GM12878 (cell line): ENCODE results near the gene TCF7L1. TPM values are rescaled to one million over a fixed set of nuclear protein-coding genes. Genes with fewer than 3 reads are reported as not detected.

Source experiments
- ATAC-seq: fragments of 200-7000 bp; cut with Tn5 transposase; 3 replicates; pipeline ENCODE4 v1.9.1; 2020; ENCODE audit warnings: mild to moderate bottlenecking, moderate library complexity
- Bru-seq: library from RNA; stranded (reverse); fragments of 400-500 nt; gene quantifications from one replicate; lab custom pipeline; 2021; lab: Mats Ljungman, UMichigan
- BruChase-seq, 2 experiments: library from RNA; stranded (reverse); fragments of 400-500 nt; gene quantifications; one replicate each; lab custom pipeline; 2021; lab: Mats Ljungman, UMichigan
- BruUV-seq: library from RNA; stranded (reverse); fragments of 400-500 nt; replicated peaks from 2 replicates; lab custom pipeline; 2021; lab: Mats Ljungman, UMichigan
- CTCF ChIA-PET: fragments of 300-600 bp; sonication (Branson Sonifier 250); formaldehyde crosslinking; extraction: SDS; loops from one replicate; lab custom pipeline; 2021; ENCODE audit warnings: inconsistent platforms; lab: Yijun Ruan, JAX
- POLR2A ChIA-PET: fragments of 350-600 bp; formaldehyde crosslinking; extraction: SDS; loops from one replicate; lab custom pipeline; 2021; ENCODE audit warnings: inconsistent platforms; lab: Charles Lee
- RAD21 ChIA-PET: fragments of 300-600 bp; sonication (Branson Sonifier 250); formaldehyde crosslinking; loops from one replicate; lab custom pipeline; 2023; ENCODE audit warnings: antibody characterized with exemption; ENCODE audit not compliant: unreplicated experiment; lab: Charles Lee
- SMC1A ChIA-PET: fragments of 300-600 bp; sonication (Branson Sonifier 250); formaldehyde crosslinking; loops from one replicate; lab custom pipeline; 2023; ENCODE audit not compliant: unreplicated experiment, uncharacterized antibody; lab: Charles Lee
- DNase-seq: peaks from one replicate; pipeline ENCODE4 v3.0.0-alpha.2; 2011; ENCODE audit warnings: low read depth, low spot score
- FAIRE-seq: peaks from 3 replicates; lab custom pipeline; 2011; peaks lifted over from hg19 to GRCh38; lab: Jason Lieb, UNC
- H2AFZ ChIP-seq: 2 replicates; pipeline ENCODE4 v1.6.0; 2011; ENCODE audit warnings: low read depth, low read length, control low read depth; ENCODE audit not compliant: control insufficient read depth
- H3K27ac ChIP-seq: 2 replicates; pipeline ENCODE4 v1.5.1; 2011; ENCODE audit warnings: control low read depth; ENCODE audit not compliant: control insufficient read depth, insufficient read depth
- H3K27me3 ChIP-seq, 2 experiments: replicated peaks in 1 of 2; 2 replicates each; pipeline versions ENCODE4 v1.6.0 to v1.6.1; 2011; ENCODE audit warnings: low read length in 1 of 2; ENCODE audit not compliant: control insufficient read depth in 2 of 2, insufficient read depth in 2 of 2
- H3K36me3 ChIP-seq, 2 experiments: 2 replicates each; pipeline ENCODE4 v1.5.1; 2011; ENCODE audit warnings: low read length in 1 of 2; ENCODE audit not compliant: control insufficient read depth in 2 of 2, insufficient read depth in 2 of 2
- H3K4me1 ChIP-seq: 2 replicates; pipeline ENCODE4 v1.6.1; 2011; ENCODE audit warnings: mild to moderate bottlenecking, low read length, moderate library complexity, mixed read lengths; ENCODE audit not compliant: control insufficient read depth, insufficient read depth
- H3K4me2 ChIP-seq: 2 replicates; pipeline ENCODE4 v1.6.0; 2011; ENCODE audit warnings: control low read depth; ENCODE audit not compliant: control insufficient read depth, insufficient read depth
- H3K4me3 ChIP-seq: fragments of 200-600 bp; sonication (generic); 2 replicates; pipeline ENCODE4 v1.5.1; 2016
- H3K79me2 ChIP-seq: 2 replicates; pipeline ENCODE4 v1.6.0; 2011; ENCODE audit warnings: low read length; ENCODE audit not compliant: control insufficient read depth, insufficient read depth
- H3K9ac ChIP-seq: 2 replicates; pipeline ENCODE4 v1.8.0; 2011; ENCODE audit warnings: low read length, control low read depth, mixed read lengths; ENCODE audit not compliant: control insufficient read depth, insufficient read depth
- H3K9me3 ChIP-seq: replicated peaks from 3 replicates; pipeline ENCODE4 v1.5.1; 2011; ENCODE audit warnings: mild to moderate bottlenecking, low read length; ENCODE audit not compliant: control insufficient read depth, insufficient read depth
- H4K20me1 ChIP-seq: 2 replicates; pipeline ENCODE4 v1.6.0; 2011; ENCODE audit not compliant: control insufficient read depth, insufficient read depth
- CTCF ChIP-seq, 3 experiments: IDR thresholded peaks in 2 of 3; conservative IDR thresholded peaks in 1 of 3; 2 replicates each; pipeline ENCODE4 v1.5.1; 2011; ENCODE audit warnings: low read depth in 3 of 3, low read length in 3 of 3, mild to moderate bottlenecking in 3 of 3, control low read depth in 2 of 3, moderate library complexity in 2 of 3, inconsistent platforms in 1 of 3, mixed read lengths in 1 of 3; ENCODE audit not compliant: control insufficient read depth in 2 of 3, insufficient read depth in 1 of 3; ENCODE audit errors: extremely low read depth in 1 of 3
- HDAC6 ChIP-seq: fragments of 200-600 bp; sonication (generic); IDR thresholded peaks from one replicate; pipeline ENCODE4 v1.8.0; 2017; ENCODE audit warnings: antibody characterized with exemption; ENCODE audit not compliant: unreplicated experiment
- IKZF1 ChIP-seq: fragments of 450-650 bp; conservative IDR thresholded peaks from 2 replicates; pipeline ENCODE4 v1.6.1; 2017; ENCODE audit warnings: antibody characterized with exemption, mild to moderate bottlenecking
- SMC3 ChIP-seq: IDR thresholded peaks from 2 replicates; pipeline ENCODE4 v1.6.1; 2011; ENCODE audit warnings: low read length, improper control_type of control experiment, borderline replicate concordance
- WGBS: methylation state at CpG from one replicate; pipeline ENCODE4 v1.1.6; 2016; ENCODE audit warnings: low lambda C conversion rate; ENCODE audit not compliant: insufficient replicate concordance, insufficient coverage; ENCODE audit errors: missing lambda C conversion rate; 5-methylcytosine and 5-hydroxymethylcytosine counted together
- in situ Hi-C: fragments of 300-500 bp; cut with MboI; formaldehyde crosslinking; loops from 9 replicates; pipeline ENCODE4 v1.14.3; 2018; ENCODE audit warnings: mixed read lengths
- intact Hi-C: fragments of 100-400 bp; cut with micrococcal nuclease; formaldehyde crosslinking; loops from one replicate; pipeline ENCODE4 v1.14.2; 2022; ENCODE audit not compliant: unreplicated experiment
- long read RNA-seq, 2 experiments: library from polyadenylated mRNA; unstranded; transcript quantifications; one replicate each; pipeline ENCODE4 v2.0.0, GENCODE V29; 2019 to 2020
- polyA minus RNA-seq, 3 experiments: library from RNA; depleted of rRNA, polyadenylated mRNA; stranded (reverse); fragments of >200 nt; gene quantifications; 2 replicates each; pipeline ENCODE4 v1.2.3, GENCODE V29; 2011
- polyA plus RNA-seq, 11 experiments: library from polyadenylated mRNA; depleted of rRNA in 4 of 11; unstranded in 6 of 11; stranded (reverse) in 5 of 11; fragments of >200 nt; fragmentation: Nextera tagmentation in 4 of 11; fragmentation: Illumina TruSeq in 1 of 11; extraction: Ambion mirVana in 4 of 11; extraction: Trizol in 1 of 11; gene quantifications; 1 replicate in 1 of 11; 2 replicates in 10 of 11; pipeline versions ENCODE4 v1.2.1 to v1.2.3, GENCODE V29; 2011 to 2016; ENCODE audit warnings: inconsistent platforms in 2 of 11, missing spikeins in 2 of 11, low read depth in 1 of 11
- total RNA-seq, 4 experiments: library from RNA; depleted of rRNA in 3 of 4; stranded (reverse); fragments of >200 nt in 3 of 4; fragmentation: Illumina TruSeq in 1 of 4; extraction: Trizol in 1 of 4; gene quantifications; 2 replicates each; pipeline versions ENCODE4 v1.2.1 to v1.2.3, GENCODE V29; 2013 to 2021

TCF7L1 gene
- total RNA-seq (2013; cell fraction: nucleolus; rRNA removed), result not detected in 2 replicates
- total RNA-seq (2014; rRNA removed), result not detected in 2 replicates
- total RNA-seq (2014; rRNA removed; fragmentation: Illumina TruSeq; extraction: Trizol), result not detected in 2 replicates
- total RNA-seq (2021), result 0.10 TPM in 1 of 2 replicates, not detected in the other
- not detected for polyA plus RNA-seq (2011; ENCODE audit: low read depth)
- not detected in 2 replicates for polyA plus RNA-seq (2011; rRNA removed)
- not detected in 2 replicates for polyA plus RNA-seq (2011; cell fraction: cytosol; rRNA removed)
- not detected in 2 replicates for polyA plus RNA-seq (2011; cell fraction: nucleus; rRNA removed)
- 0.08 TPM in 2 replicates for polyA plus RNA-seq (2012)
- polyA plus RNA-seq (2014; fragmentation: Illumina TruSeq; extraction: Trizol), result 0.03 and 0.05 TPM in 2 replicates
- polyA plus RNA-seq (2014; fragmentation: Nextera tagmentation; extraction: Ambion mirVana), result not detected
- not detected in 2 replicates for polyA plus RNA-seq (2014; rRNA removed)
- polyA plus RNA-seq (2016; fragmentation: Nextera tagmentation; extraction: Ambion mirVana), result under 1 TPM in 1 of 2 experiments, not detected in 1; 0.11 TPM
- polyA minus RNA-seq (2011; rRNA and poly(A)+ RNA removed), result not detected in 2 replicates
- not detected in 2 replicates for polyA minus RNA-seq (2011; cell fraction: cytosol; rRNA and poly(A)+ RNA removed)
- not detected in 2 replicates for polyA minus RNA-seq (2011; cell fraction: nucleus; rRNA and poly(A)+ RNA removed)
- Bru-seq, nascent RNA, result percentile 9 among the genes with signal in this experiment
- BruChase-seq, experiment 1, labeled RNA remaining after a 6-hour chase, result percentile 11 among the genes with signal in this experiment
- BruChase-seq, experiment 2, labeled RNA remaining after a 2-hour chase, result percentile 17 among the genes with signal in this experiment
- long read RNA-seq, experiment 1, result 0 reads
- long read RNA-seq, experiment 2, partial matches to known transcripts, result 0 of 2 reads
- long read RNA-seq, experiment 2, other reads (novel, unspliced or antisense), result 2 of 2 reads

GRCh38 chr2:85132834-85133637 lies at the start of gene TCF7L1:
Gene TCF7L1, plus strand, starts transcription at chr2:85133392. Its CDS starts 293 bp downstream, at chr2:85133685.
- Histone ChIP-seq H2AFZ (no peak within 1 kb of the TSS), H3K4me1 (no peaks in the 10 kb centered on the region), H3K4me2 (peak within 1 kb of the TSS; percentile 59; the same call in 1 of the 2 replicates), H3K9me3 (no peaks in the 10 kb centered on the region), H3K36me3 (no peaks in the 10 kb centered on the region), H3K27ac (no peak within 1 kb of the TSS), H3K9ac (no peak within 1 kb of the TSS), H3K27me3 (peaks cover 8 to 14% of the 10 kb centered on the region in 2 experiments), H3K4me3 (peak within 1 kb of the TSS; percentile 41; the same call in 1 of the 2 replicates), H4K20me1 (no peaks in the 10 kb centered on the region), H3K79me2 (no peaks in the 10 kb centered on the region)
- DNase-seq (no peak), FAIRE-seq (no peak), ATAC-seq (peak; percentile 85)
- under 1% methylated on average over 39 of the region's 91 CpGs for WGBS
- CTCF ChIA-PET, result no interaction called here
- TF ChIP-seq SMC3 (peak; percentile 5; the same call in 1 of the 2 replicates), HDAC6 (peak; percentile 44), CTCF (IDR thresholded peaks at IDR 0.05 in 2 of 3, conservative IDR thresholded peaks at IDR 0.05 in 1 of 3; ENCODE audit: control insufficient read depth in 2 of 3, extremely low read depth in 1 of 3, insufficient read depth in 1 of 3, low read depth in 3 of 3, low read length in 3 of 3) (peak; percentile 21 to 34 (median 21); a peak in 5 of 6 replicates), IKZF1 (no peak)
- RAD21 ChIA-PET, result no interaction called here
- in situ Hi-C loops (no loop called here), intact Hi-C loops (loop anchor here (5.0 kb wide), 1 partner anchor 154 kb away; no protein-coding TSS in a partner anchor)
- BruUV-seq, result no TSS peak
- POLR2A ChIA-PET, result no interaction called here
- SMC1A ChIA-PET, result no interaction called here
